Muscle layer of colon (tissue), 2 donors: ENCODE measurements around the gene RAB40C.
A peak's percentile ranks its signal among the peaks of the same experiment; 100 is the strongest.

ENCODE experiments used
- H3K27ac ChIP-seq: one replicate; pipeline ENCODE4 v1.7.0; 2013; ENCODE audit warnings: low read depth, mild to moderate bottlenecking, low read length, moderate library complexity
- H3K27me3 ChIP-seq, 2 donors: one replicate each; pipeline ENCODE4 v1.7.0; 2013; ENCODE audit warnings: low read length in 2 of 2, mild to moderate bottlenecking in 2 of 2; ENCODE audit not compliant: insufficient read depth in 2 of 2, control insufficient read depth in 1 of 2
- H3K36me3 ChIP-seq: one replicate; pipeline ENCODE4 v1.7.0; 2013; ENCODE audit warnings: mild to moderate bottlenecking, low read length; ENCODE audit not compliant: insufficient read depth
- H3K4me1 ChIP-seq: one replicate; pipeline ENCODE4 v1.7.0; 2013; ENCODE audit warnings: mild to moderate bottlenecking, low read length; ENCODE audit not compliant: insufficient read depth
- H3K4me3 ChIP-seq, 2 donors: one replicate each; pipeline ENCODE4 v1.7.0; 2013; ENCODE audit warnings: low read length in 2 of 2, low read depth in 1 of 2, mild to moderate bottlenecking in 1 of 2, moderate library complexity in 1 of 2
- H3K9ac ChIP-seq: one replicate; pipeline ENCODE4 v1.7.0; 2013; ENCODE audit warnings: low read length
- H3K9me3 ChIP-seq: one replicate; pipeline ENCODE4 v1.7.0; 2013; ENCODE audit warnings: mild to moderate bottlenecking, low read length
- donor health status: abdominal sarcoma.
- donor health status: Adenocarcinoma of cecum.

The RAB40C gene

DNA sequence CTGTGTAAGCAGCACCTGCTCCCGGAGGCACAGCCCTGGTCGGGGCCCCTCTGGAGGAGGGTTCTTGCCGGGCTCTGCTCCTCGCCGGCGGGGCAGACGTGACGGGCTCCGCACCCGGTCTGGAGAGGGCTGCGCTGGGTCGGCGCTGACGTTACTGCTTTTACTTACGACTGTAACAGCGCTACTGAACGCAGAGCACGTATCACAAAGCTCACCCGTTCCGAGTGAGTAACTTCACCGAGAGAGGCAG lies 1.3 kb upstream of the RAB40C start:
- peaks cover 27% of the 10 kb centered on the region for H3K4me1 ChIP-seq

DNA sequence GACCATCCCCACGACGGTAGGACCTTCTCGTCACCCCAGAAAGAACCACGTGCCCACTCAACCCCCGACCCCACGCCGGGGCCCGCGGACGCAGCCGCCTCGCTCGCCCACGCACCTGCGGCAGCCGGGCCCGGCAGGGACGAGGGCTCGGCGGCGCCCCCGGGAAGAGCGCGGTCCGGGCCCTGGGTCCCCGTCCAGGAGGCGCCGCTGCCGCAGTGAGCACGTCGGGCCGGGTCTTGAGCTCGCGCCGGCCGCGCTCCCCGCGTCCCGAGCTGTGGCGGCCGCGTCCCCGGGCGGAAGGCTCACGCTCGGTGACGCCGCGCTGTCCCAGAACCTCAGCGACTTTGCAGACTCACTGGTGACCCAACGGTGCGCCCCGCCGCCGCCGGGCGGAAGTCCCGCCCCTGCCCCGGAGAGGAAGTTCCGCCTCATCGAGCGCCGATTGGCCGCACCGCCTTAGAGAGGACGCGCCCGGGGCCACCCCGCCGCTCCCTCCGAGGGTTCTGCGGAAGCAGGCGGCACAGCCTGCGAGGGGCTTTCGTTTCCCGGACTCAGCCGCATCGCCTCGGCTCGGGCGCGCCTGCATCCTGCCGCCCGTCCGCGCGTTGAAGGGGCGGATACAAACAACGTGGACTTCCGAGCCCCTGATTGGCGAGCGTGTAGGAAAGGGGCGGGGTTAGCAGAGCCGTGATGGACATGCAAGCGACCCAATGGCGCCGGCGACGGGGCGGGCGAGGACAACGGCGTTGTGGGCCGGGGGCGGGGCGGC lies 793 bp upstream of the RAB40C start:
- Histone ChIP-seq H3K9me3 (no peaks in the 10 kb centered on the region), H3K27me3 (peaks cover 0 to 4% of the 10 kb centered on the region in 2 donors), H3K4me3 (peak overlapping the region; percentile 78 to 92), H3K27ac (peak overlapping the region; percentile 84), H3K36me3 (no peaks in the 10 kb centered on the region), H3K4me1 (peaks cover 27% of the 10 kb centered on the region), H3K9ac (no peak overlapping the region)

More for the DNA sequence above, 1.3 kb upstream of the RAB40C start:
- H3K9ac ChIP-seq = no peak overlapping the region
- no peaks in the 10 kb centered on the region for H3K9me3 ChIP-seq
- H3K27ac ChIP-seq = peak overlapping the region; percentile 84
- H3K27me3 ChIP-seq = peaks cover 0 to 4% of the 10 kb centered on the region in 2 donors
- no peaks in the 10 kb centered on the region for H3K36me3 ChIP-seq
- H3K4me3 ChIP-seq = peak overlapping the region; percentile 78 to 92

DNA sequence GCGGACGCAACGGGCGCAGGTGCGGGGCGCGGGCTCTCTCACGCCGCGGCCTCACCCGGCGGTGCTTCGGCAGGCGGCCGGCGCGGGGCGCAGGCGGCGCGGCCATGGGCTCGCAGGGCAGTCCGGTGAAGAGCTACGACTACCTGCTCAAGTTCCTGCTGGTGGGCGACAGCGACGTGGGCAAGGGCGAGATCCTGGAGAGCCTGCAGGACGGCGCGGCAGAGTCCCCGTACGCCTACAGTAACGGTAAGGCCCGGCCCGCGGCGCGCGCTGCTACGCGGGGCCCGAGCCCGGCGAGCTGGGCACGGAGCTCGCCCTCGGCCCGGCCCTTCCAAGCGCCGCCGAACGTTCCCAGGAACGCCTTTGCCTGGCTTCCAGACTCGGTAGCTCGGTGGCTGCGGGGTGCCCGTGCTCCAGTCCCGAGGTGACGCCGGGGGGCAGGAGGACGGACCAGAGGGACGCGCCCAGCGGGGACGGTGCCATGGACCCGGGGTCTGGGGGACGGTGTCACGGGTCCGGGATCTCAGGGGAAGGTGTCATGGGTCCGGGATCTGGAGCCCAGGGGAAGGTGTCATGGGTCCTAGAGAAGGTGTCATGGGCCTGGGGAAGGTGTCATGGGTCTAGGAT lies 435 bp downstream of the RAB40C start:
- H3K9me3 ChIP-seq = no peaks in the 10 kb centered on the region
- no peaks in the 10 kb centered on the region for H3K36me3 ChIP-seq
- H3K4me3 ChIP-seq = peak overlapping the region; percentile 87
- H3K27ac ChIP-seq = peak overlapping the region; percentile 63
- peak overlapping the region; percentile 65 for H3K9ac ChIP-seq
- H3K27me3 ChIP-seq = peaks cover 0 to 4% of the 10 kb centered on the region in 2 donors
- H3K4me1 ChIP-seq = peaks cover 27% of the 10 kb centered on the region

DNA sequence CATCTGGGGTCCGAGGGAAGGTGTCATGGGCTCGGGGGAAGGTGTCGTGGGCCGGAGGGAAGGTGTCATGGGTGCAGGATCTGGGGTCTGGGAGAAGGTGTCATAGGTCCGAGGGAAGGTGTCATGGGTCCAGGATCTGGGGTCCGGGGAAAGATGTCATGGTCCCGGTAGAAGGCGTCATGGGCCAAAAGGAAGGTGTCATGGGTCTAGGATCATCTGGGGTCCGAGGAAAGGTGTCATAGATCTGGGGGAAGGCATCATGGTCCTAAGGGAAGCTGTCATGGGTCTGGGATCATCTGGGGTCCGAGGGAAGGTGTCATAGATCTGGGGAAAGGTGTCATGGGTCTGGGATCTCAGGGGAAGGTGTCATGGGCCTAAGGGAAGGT lies 942 bp downstream of the RAB40C start:
- Histone ChIP-seq H3K27me3 (no peaks in the 10 kb centered on the region), H3K4me3 (peak overlapping the region; percentile 87), H3K27ac (peak overlapping the region; percentile 63), H3K4me1 (peaks cover 27% of the 10 kb centered on the region), H3K9ac (peak overlapping the region; percentile 65), H3K9me3 (no peaks in the 10 kb centered on the region), H3K36me3 (no peaks in the 10 kb centered on the region)

DNA sequence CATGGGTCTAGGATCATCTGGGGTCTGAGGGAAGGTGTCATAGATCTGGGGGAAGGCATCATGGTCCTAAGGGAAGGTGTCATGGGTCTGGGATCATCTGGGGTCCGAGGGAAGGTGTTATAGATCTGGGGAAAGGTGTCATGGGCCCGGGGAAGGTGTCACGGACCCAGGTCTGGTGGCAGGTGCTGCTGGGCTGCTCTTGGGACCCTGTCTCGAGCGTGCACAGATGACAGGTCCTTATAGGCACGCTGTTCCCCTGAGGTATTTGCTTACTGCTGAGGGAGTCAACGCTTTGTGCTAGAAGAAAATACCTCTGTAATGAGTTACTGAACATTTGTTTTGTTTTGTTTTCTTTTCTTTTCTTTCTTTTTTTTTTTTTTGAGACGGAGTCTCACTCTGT lies 1.4 kb downstream of the RAB40C start:
- Histone ChIP-seq H3K4me1 (peaks cover 27% of the 10 kb centered on the region), H3K9ac (peak overlapping the region; percentile 65), H3K4me3 (peak overlapping the region in 1 of 2 donors; percentile 87), H3K27me3 (no peaks in the 10 kb centered on the region), H3K9me3 (no peaks in the 10 kb centered on the region), H3K27ac (no peak overlapping the region), H3K36me3 (no peaks in the 10 kb centered on the region)

DNA sequence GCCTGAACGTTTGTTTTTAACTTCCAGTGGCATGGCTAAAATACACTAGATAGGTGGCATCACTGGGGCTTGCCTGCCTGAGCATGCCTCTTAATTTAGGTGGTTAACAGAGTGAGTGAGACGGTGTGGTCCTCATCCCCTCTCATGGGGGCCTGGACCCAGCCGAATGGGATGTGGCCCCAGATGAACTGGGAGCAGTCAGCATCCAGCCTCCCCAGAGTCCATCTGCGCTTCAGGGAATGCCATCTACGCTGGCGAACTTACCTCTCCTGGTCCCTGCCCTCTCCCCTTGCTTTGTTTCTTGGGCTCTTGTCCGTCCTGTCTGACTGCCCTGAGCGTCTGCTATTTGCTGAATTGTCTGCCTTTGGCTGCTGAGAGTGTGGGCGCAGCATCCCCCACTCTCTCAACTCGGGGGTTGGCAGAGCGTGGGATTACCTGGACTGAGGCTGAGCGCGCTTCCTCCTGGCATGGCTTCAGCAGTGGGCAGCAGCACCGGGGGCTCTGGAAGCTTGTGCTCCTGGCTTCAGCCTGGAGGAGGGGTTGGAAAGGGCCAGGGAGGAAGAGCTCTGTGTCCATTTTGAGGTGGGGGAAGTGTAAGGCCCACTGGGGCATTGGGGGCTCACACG lies 2.1 kb downstream of the RAB40C start:
- H3K9me3 ChIP-seq = no peaks in the 10 kb centered on the region

DNA sequence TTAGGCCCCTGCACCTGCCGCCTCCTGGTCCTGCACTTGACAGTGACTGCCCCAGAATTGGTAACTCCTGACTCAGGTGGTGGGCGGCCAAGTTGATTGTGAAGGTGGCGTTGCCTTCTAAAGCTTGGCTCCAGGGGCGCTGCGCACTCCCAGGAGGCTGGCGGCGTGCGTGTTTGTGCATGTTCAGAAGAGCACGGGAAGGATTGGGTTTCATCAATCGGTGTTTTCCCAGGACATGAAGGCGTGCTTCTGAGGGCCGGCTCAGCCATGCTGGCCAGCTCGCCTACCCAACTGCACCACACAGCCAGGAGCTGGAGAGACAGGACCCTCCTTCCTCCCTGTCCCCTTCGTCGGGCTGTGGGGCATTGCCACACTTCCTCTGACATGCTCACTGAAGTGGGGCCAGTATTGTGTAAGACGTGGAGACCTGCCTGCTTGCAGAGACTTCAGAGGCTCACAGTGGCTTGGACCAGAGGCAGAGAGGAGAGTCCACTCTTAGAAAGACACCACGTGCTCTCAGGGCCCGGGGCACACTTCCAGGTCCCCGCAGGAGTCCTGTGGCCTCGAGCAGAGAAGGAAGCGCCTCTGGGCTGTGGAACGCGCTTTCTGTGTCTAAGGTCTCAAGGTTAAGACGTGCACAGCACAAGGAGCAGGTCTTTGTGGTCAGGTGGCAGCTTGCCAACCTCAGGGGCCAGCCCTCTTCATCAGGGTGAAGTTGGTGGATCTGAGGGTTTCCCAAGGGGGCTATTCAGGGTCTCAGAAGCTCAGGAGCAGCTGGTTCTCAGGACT lies 2.8 kb downstream of the RAB40C start:
- peaks cover 18% of the 10 kb centered on the region for H3K4me1 ChIP-seq
- H3K27ac ChIP-seq = no peak overlapping the region
- H3K4me3 ChIP-seq = no peak overlapping the region
- no peak overlapping the region for H3K9ac ChIP-seq
- H3K9me3 ChIP-seq = no peaks in the 10 kb centered on the region
- no peaks in the 10 kb centered on the region for H3K36me3 ChIP-seq
- no peaks in the 10 kb centered on the region for H3K27me3 ChIP-seq

More for the DNA sequence above, 2.1 kb downstream of the RAB40C start:
- Histone ChIP-seq H3K27ac (no peak overlapping the region), H3K27me3 (no peaks in the 10 kb centered on the region), H3K4me3 (no peak overlapping the region), H3K9ac (no peak overlapping the region), H3K4me1 (peaks cover 25% of the 10 kb centered on the region), H3K36me3 (no peaks in the 10 kb centered on the region)

DNA sequence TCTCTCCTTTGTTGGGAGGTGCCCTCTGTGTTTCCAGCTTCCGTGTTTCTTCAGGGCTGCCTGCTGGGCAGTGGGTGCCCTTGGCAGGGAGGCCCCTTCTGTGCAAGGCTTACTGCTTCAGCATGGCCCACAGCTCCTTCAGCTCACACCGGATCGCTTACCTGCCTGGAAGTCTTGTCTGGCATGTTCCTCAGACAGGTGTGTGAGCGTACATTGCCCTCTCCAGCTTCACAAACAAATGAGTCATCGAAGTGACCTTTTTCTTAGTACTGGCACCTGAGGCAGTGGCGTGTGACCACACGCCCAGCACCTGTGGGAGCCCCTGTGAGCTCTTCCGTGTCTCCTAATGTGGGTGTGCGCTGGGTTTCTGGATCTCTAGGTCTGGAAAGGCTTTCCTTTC lies 3.5 kb downstream of the RAB40C start:
- H3K36me3 ChIP-seq = no peaks in the 10 kb centered on the region
- H3K9ac ChIP-seq = no peak overlapping the region
- no peak overlapping the region for H3K27ac ChIP-seq
- no peaks in the 10 kb centered on the region for H3K27me3 ChIP-seq
- H3K9me3 ChIP-seq = no peaks in the 10 kb centered on the region
- peaks cover 11% of the 10 kb centered on the region for H3K4me1 ChIP-seq
- no peak overlapping the region for H3K4me3 ChIP-seq

DNA sequence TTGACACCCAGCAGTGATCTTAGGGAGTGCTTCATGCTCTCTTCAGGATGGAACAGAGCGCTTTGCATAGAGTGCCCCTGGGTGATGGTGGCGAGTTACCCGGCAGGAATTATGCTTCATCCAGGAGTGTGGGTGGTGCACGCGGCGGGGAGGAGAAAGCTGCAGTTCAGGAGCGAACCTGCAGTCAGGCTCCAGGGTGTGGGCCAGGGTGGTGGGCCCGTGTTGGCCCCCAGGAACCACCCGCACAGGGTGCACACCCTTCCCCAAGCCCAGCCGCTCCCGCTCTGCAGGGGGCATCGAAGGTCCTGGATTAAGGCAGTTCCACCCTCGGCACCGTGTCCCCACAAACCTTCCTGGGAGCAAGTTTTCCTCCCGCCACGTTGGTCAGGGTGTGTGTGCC lies 3.9 kb downstream of the RAB40C start:
- Histone ChIP-seq H3K36me3 (no peaks in the 10 kb centered on the region), H3K4me3 (no peak overlapping the region), H3K27me3 (no peaks in the 10 kb centered on the region), H3K9ac (no peak overlapping the region), H3K9me3 (no peaks in the 10 kb centered on the region), H3K4me1 (peaks cover 10% of the 10 kb centered on the region), H3K27ac (no peak overlapping the region)

DNA sequence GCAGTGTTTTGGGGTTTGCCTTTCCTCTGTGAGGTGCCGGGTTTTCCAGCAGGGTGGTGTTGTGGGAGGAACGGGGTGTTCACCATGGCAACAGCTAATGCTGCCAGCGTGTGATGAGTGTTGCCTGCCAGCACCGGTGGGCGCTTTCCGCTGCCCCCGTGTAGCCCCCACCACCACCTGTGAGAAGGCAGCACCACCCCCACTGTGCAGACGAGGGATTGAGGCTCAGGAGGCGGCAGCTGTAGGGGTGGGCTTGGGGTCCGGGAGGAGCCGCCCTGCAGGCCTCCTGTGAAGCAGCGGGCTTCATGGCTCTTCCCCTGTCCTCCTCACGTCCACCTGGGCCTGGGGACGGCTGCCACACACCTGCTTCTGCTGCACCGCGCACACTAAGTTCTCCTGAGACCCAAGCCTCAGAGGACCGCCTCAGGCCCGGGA lies 5.2 kb downstream of the RAB40C start:
- Histone ChIP-seq H3K27me3 (no peaks in the 10 kb centered on the region), H3K9ac (no peak overlapping the region), H3K9me3 (no peaks in the 10 kb centered on the region), H3K27ac (no peak overlapping the region), H3K36me3 (no peaks in the 10 kb centered on the region), H3K4me1 (peaks cover 10% of the 10 kb centered on the region), H3K4me3 (no peak overlapping the region)
